22Rv1 (cell line): Measurements from ENCODE around the gene POFUT2.

Experiments
- H3K27ac ChIP-seq: fragments of 450-650 bp; 2 replicates; pipeline ENCODE4 v1.5.1; 2017
- ZFX ChIP-seq: fragments of 450-650 bp; IDR thresholded peaks from 2 replicates; pipeline ENCODE4 v1.6.1; 2017; ENCODE audit warnings: antibody characterized with exemption, borderline replicate concordance
- TF ChIP-seq, protein P1 (sequence below): fragments of 450-650 bp; IDR thresholded peaks from 2 replicates; pipeline ENCODE4 v1.5.1; 2017; ENCODE audit warnings: mild to moderate bottlenecking

Gene POFUT2

DNA sequence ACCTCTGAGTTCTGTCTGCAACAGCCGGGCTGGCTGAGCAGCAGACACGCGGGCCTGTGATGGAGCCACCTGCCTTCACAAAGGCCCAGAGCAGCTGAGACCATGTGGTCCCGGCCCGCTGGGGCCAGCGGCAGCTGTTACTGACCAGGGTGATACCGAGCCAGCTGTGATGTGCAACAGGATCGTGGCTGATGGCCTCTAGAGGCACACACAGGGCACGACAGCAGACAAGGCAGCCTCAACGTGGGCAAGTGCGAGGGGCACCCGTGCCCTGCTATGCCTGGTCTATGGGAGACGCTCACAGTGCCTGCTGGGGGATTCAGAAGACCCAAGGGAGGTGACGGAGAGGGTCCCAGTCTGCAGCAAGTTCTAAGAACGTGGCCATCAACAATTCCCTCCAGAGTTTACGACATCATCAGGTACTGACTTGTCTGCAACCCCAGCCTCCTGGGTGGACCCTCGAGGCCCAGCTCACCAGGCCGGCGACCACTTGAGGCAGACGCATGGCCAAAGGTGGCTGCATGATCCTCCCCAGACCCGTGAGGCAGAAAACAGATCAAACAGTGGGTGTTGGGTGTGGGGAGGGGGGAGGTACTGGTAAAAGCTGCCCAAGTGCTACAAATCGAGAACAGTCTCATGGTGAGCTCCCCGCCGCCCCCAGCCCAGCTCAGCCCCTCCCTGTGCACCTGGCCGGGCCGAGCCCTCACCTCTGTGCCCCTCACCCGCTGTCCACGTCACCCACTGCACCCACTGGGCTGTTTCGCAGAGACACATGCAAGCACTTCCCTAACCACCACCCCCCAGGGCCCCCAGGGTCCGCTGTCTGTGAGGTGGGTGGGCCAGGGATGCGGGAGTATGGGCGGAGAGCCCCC lies 6.0 kb downstream of the POFUT2 start:
- H3K27ac ChIP-seq: no peak overlapping the region
- TF ChIP-seq, protein P1, sequence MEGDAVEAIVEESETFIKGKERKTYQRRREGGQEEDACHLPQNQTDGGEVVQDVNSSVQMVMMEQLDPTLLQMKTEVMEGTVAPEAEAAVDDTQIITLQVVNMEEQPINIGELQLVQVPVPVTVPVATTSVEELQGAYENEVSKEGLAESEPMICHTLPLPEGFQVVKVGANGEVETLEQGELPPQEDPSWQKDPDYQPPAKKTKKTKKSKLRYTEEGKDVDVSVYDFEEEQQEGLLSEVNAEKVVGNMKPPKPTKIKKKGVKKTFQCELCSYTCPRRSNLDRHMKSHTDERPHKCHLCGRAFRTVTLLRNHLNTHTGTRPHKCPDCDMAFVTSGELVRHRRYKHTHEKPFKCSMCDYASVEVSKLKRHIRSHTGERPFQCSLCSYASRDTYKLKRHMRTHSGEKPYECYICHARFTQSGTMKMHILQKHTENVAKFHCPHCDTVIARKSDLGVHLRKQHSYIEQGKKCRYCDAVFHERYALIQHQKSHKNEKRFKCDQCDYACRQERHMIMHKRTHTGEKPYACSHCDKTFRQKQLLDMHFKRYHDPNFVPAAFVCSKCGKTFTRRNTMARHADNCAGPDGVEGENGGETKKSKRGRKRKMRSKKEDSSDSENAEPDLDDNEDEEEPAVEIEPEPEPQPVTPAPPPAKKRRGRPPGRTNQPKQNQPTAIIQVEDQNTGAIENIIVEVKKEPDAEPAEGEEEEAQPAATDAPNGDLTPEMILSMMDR: no peak
- no peak for TF ChIP-seq ZFX

DNA sequence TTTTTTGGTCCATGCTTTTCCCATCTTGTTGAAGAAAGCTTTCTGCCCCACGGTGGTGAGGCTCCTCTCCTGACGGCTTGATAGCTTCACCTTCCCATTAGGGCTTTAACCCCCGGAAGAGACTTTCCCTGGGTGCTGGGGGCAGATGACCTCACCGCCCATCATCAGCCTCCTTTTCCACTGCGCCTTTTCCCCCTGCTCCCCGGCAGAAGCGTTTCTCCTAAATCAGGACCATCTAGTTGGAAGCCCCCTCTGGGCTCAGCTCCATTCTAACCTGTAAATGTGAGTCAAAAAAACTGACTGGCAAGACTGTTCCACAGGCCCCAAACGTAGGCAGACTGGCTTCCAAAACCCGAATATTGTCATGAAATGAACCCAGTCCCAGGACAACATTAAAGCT lies 6.7 kb downstream of the POFUT2 start:
- H3K27ac ChIP-seq: no peak overlapping the region
- TF ChIP-seq, protein P1: no peak
- no peak for TF ChIP-seq ZFX

DNA sequence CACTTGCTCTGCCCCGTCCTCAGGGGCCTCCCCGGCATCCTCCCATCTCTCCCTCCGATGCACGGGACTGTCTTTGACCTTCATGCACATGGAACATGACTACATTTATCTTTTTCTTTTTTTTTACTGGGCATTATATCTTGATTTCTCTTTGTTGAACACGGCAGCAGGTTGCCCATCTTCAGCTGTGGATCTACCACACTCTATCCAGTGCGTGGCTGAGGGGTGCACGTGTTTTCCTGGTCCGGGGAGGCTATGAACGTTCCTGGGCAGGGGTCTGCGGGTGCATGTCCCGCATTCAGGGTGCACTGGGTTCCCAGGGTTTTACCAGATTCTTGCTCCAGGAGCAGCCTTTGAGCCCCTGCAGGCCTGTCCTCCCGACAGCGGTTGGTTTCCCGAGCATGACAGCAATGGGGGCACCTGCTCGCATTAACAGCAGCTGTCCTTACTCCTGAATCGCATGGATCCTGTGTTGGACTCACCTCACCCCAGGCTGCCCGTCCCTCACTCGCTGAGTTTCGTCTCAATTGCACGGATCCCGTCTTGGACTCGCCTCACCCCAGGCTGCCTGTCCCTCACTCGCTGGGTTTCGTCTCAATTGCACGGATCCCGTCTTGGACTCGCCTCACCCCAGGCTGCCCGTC lies 7.4 kb downstream of the POFUT2 start:
- no peak overlapping the region for H3K27ac ChIP-seq
- TF ChIP-seq, protein P1: no peak
- TF ChIP-seq ZFX: no peak

DNA sequence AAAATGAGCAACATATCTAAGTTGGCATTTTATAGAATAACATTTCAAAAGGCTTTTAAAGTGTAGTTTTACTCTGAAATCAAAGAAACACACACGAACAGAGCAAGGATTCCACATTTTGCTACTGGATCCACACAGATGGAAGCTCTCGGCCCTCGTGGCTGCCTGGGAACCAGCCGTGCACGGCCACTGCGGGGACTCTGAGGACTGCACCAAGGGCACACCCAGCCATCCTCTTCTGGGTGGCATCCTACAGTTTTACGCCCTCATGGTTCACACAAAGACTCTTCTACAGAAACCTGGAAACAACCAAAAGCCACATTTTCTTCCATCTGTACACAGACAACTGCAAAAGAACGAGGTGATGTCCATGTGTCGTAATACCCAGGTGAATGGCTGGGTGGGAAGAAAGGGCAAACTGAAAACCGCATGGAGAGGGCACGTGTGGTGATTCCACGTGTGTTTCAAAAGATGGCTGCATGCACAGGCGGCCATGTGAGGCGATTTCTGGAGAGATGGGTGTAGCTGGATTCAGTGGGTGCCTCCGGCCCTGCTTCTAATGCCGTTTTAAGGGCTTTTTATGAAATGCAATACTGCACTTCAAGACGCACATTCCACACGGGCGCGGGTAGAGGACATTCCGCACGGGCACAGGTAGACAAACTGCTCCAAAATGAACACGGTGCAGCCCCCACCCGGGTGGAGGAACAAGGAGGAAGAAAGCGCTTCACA lies 8.1 kb downstream of the POFUT2 start:
- no peak overlapping the region for H3K27ac ChIP-seq
- no peak for TF ChIP-seq ZFX
- TF ChIP-seq, protein P1: no peak

DNA sequence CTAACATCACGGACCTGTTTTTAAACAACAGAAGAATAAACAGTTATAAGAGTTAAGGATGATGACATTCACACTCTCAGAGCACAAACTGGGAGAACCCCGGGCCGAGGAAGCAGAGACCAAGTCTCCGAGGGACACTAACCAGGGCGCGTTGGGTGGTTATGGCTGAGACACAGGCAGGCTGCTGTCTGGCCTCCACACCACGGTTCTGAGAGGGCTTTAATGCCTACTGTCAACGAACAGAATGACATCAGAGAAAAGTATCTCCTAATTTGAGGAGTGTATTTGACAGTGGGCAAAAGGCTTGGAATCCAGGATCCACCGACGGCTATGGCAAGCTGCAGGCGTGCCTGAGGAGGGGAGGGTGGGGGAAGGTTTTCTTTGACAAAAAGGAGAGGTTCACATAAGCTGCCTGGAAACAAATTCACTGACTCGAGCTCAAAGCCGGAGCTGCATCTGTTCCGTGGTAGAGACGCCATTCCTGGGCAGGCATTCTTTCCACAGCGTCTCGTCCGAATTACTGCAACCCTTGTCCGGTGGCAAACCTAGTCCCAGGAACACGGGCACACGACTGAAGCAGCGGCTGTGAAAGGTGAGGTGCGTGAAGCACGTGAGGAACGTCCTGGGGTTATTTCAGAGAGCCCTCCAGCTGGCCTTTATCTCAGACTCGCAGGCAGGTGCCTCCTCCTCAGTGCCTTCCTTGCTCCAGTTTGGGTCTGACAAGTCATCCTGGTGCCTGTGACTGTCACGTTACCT lies 9.4 kb downstream of the POFUT2 start:
- H3K27ac ChIP-seq: no peak overlapping the region
- TF ChIP-seq, protein P1: no peak
- no peak for TF ChIP-seq ZFX

DNA sequence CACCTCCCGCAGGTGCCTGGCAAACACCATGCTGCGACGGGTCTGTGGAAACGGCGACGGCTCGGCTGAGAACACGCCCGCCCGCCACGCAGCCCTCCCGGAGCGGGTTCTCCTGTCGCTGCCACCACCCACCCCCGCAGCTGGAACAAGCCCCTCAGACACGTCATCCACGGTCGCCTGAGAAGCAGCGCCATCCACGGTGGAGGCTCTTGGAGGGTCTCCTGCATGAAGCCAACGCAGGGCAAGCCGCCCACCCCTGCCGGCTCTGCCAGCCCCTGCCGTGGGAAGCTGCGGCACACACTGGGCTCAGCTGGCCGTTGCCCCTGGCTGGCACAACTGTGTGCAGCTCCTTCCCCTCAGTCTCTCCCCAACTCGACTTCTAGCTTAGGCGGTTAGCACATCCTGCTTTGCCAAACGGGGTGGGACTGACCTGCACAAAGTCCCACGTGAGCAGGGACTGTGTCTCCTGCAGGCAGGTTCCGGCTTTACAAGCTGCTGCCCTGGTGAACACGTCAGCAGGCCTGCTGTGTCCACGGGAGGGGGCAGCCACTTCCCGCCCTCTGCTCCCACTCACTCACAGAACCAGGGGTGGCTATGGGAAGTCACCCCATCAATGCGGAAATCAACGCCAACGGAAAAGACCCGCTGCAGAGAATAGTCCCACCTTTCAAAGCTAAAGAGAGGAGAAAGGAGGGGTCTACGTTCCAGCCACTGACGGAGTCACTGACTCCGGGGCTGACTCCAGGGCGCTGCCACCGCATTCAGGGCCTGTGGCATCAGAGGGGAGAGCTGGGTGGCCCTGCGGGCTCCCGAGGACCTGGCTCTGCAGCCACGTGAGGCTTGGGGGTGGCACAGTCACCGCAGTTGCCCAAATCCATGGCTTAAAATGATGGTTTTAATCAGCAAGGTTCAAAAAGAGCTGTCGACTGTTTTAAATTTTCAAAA lies 10.3 kb downstream of the POFUT2 start:
- no peak for TF ChIP-seq ZFX
- H3K27ac ChIP-seq: no peak overlapping the region
